SK-N-SH (cell line): ENCODE results near the gene MEF2D.

Source experiments
- CHD2 ChIP-seq: fragments of 150-350 bp; IDR thresholded peaks from 2 replicates; pipeline ENCODE4 v1.6.1; 2018; ENCODE audit warnings: low read length; ENCODE audit not compliant: partially characterized antibody
- CTCF ChIP-seq: fragments of 200-600 bp; sonication (generic); IDR thresholded peaks from 2 replicates; pipeline ENCODE4 v1.6.1; 2017; ENCODE audit warnings: antibody characterized with exemption, mild to moderate bottlenecking, moderate library complexity
- FOXM1 ChIP-seq: IDR thresholded peaks from 2 replicates; pipeline ENCODE4 v1.4.0; 2012; ENCODE audit warnings: low read depth, mild to moderate bottlenecking
- GABPA ChIP-seq: IDR thresholded peaks from 2 replicates; pipeline ENCODE4 v1.4.0; 2012; ENCODE audit warnings: low read depth, mild to moderate bottlenecking
- MAX ChIP-seq: IDR thresholded peaks from 2 replicates; pipeline ENCODE4 v1.4.0; 2012; ENCODE audit warnings: low read depth
- MXI1 ChIP-seq: IDR thresholded peaks from 2 replicates; pipeline ENCODE4 v1.6.1; 2012; ENCODE audit warnings: mild to moderate bottlenecking, low read depth, low read length, improper control_type of control experiment
- POLR2AphosphoS5 ChIP-seq: IDR thresholded peaks from 2 replicates; pipeline ENCODE4 v1.6.1; 2012; ENCODE audit warnings: low read depth, low read length
- RXRA ChIP-seq: IDR thresholded peaks from 2 replicates; pipeline ENCODE4 v1.4.0; 2012; ENCODE audit warnings: low read depth, mild to moderate bottlenecking, borderline replicate concordance
- TAF1 ChIP-seq: IDR thresholded peaks from 2 replicates; pipeline ENCODE4 v1.6.1; 2012; ENCODE audit warnings: low read depth, mild to moderate bottlenecking, low read length, moderate library complexity, borderline replicate concordance
- USF1 ChIP-seq: IDR thresholded peaks from 2 replicates; pipeline ENCODE4 v1.4.0; 2012; ENCODE audit warnings: low read depth, borderline replicate concordance
- YY1 ChIP-seq: IDR thresholded peaks from 2 replicates; pipeline ENCODE4 v1.4.0; 2012; ENCODE audit warnings: low read depth, mild to moderate bottlenecking
- TF ChIP-seq, protein P1 (sequence below): IDR thresholded peaks from 2 replicates; pipeline ENCODE4 v1.4.0; 2012; ENCODE audit warnings: low read depth, borderline replicate concordance
- TF ChIP-seq, protein P2 (sequence below): fragments of 150-350 bp; IDR thresholded peaks from 2 replicates; pipeline ENCODE4 v1.6.1; 2016; ENCODE audit warnings: mild to moderate bottlenecking, low read depth, low read length

- no peak for TF ChIP-seq CTCF
- TF ChIP-seq MXI1: no peak
- TF ChIP-seq, protein P1, sequence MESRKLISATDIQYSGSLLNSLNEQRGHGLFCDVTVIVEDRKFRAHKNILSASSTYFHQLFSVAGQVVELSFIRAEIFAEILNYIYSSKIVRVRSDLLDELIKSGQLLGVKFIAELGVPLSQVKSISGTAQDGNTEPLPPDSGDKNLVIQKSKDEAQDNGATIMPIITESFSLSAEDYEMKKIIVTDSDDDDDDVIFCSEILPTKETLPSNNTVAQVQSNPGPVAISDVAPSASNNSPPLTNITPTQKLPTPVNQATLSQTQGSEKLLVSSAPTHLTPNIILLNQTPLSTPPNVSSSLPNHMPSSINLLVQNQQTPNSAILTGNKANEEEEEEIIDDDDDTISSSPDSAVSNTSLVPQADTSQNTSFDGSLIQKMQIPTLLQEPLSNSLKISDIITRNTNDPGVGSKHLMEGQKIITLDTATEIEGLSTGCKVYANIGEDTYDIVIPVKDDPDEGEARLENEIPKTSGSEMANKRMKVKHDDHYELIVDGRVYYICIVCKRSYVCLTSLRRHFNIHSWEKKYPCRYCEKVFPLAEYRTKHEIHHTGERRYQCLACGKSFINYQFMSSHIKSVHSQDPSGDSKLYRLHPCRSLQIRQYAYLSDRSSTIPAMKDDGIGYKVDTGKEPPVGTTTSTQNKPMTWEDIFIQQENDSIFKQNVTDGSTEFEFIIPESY: no peak
- no peak for TF ChIP-seq TAF1
- TF ChIP-seq POLR2AphosphoS5: no peak
- no peak for TF ChIP-seq YY1
- no peak for TF ChIP-seq RXRA
- TF ChIP-seq CHD2: no peak
- TF ChIP-seq GABPA: no peak
- no peak for TF ChIP-seq FOXM1
- TF ChIP-seq, protein P2, sequence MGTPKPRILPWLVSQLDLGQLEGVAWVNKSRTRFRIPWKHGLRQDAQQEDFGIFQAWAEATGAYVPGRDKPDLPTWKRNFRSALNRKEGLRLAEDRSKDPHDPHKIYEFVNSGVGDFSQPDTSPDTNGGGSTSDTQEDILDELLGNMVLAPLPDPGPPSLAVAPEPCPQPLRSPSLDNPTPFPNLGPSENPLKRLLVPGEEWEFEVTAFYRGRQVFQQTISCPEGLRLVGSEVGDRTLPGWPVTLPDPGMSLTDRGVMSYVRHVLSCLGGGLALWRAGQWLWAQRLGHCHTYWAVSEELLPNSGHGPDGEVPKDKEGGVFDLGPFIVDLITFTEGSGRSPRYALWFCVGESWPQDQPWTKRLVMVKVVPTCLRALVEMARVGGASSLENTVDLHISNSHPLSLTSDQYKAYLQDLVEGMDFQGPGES: no peak
- TF ChIP-seq USF1: no peak
- no peak for TF ChIP-seq MAX
Observed at GRCh38 chr1:156431366-156431765, 69.2 kb downstream of the MEF2D start.
